PC-9 (cell line): ENCODE results near the gene E2F4. TPM values are rescaled to one million over a fixed set of nuclear protein-coding genes. Genes with fewer than 3 reads are reported as not detected.

Source experiments
- BruUV-seq: library from RNA; stranded (reverse); fragments of 400-500 nt; replicated peaks from 2 replicates; lab custom pipeline; 2021; lab: Mats Ljungman, UMichigan
- CTCF ChIA-PET: fragments of 300-600 bp; sonication (Branson Sonifier 250); formaldehyde crosslinking; loops from one replicate; lab custom pipeline; 2022; ENCODE audit warnings: antibody characterized with exemption; lab: Charles Lee
- POLR2A ChIA-PET: fragments of 300-600 bp; sonication (Branson Sonifier 250); formaldehyde crosslinking; loops from one replicate; lab custom pipeline; 2022; ENCODE audit warnings: antibody characterized with exemption; ENCODE audit not compliant: unreplicated experiment; lab: Charles Lee
- DNase-seq, 2 experiments: peaks; one replicate each; pipeline versions ENCODE4 v3.0.0 to v3.0.0-alpha.2; 2015 to 2022; ENCODE audit warnings: mixed read lengths in 1 of 2
- H2AFZ ChIP-seq: fragments of 200-600 bp; sonication (generic); 2 replicates; pipeline ENCODE4 v1.8.1; 2017; ENCODE audit warnings: antibody characterized with exemption
- H3F3A ChIP-seq: fragments of 200-600 bp; sonication (generic); 2 replicates; pipeline ENCODE4 v1.8.1; 2017; ENCODE audit warnings: antibody characterized with exemption, mild to moderate bottlenecking, low read depth; ENCODE audit not compliant: insufficient read depth
- H3K27ac ChIP-seq: fragments of 200-600 bp; sonication (generic); 2 replicates; pipeline ENCODE4 v1.6.1; 2016; ENCODE audit warnings: mixed run types
- H3K27me3 ChIP-seq: fragments of 200-600 bp; sonication (generic); 2 replicates; pipeline ENCODE4 v1.6.1; 2016; ENCODE audit warnings: low read depth, mixed run types; ENCODE audit not compliant: insufficient read depth
- H3K36me3 ChIP-seq: fragments of 200-600 bp; sonication (generic); 2 replicates; pipeline ENCODE4 v1.6.1; 2016; ENCODE audit warnings: low read depth, mixed run types
- H3K4me1 ChIP-seq: fragments of 200-600 bp; sonication (generic); replicated peaks from 2 replicates; pipeline ENCODE4 v1.6.1; 2016; ENCODE audit warnings: mixed run types; ENCODE audit not compliant: insufficient read depth
- H3K4me2 ChIP-seq: fragments of 200-600 bp; sonication (generic); 2 replicates; pipeline ENCODE4 v1.6.1; 2017; ENCODE audit warnings: mixed run types
- H3K4me3 ChIP-seq: fragments of 200-600 bp; sonication (generic); 2 replicates; pipeline ENCODE4 v1.6.1; 2016; ENCODE audit warnings: mixed run types
- H3K79me2 ChIP-seq: fragments of 200-600 bp; sonication (generic); 2 replicates; pipeline ENCODE4 v1.6.1; 2017; ENCODE audit warnings: low read depth, mixed run types
- H3K9me2 ChIP-seq: fragments of 200-600 bp; sonication (generic); 2 replicates; pipeline ENCODE4 v1.8.1; 2017; ENCODE audit warnings: mild to moderate bottlenecking; ENCODE audit not compliant: insufficient read depth
- H3K9me3 ChIP-seq: fragments of 200-600 bp; sonication (generic); 2 replicates; pipeline ENCODE4 v1.8.1; 2016; ENCODE audit warnings: low read depth; ENCODE audit not compliant: insufficient read depth
- H4K20me1 ChIP-seq: fragments of 200-600 bp; sonication (generic); 2 replicates; pipeline ENCODE4 v1.8.1; 2017; ENCODE audit not compliant: insufficient read depth
- CTCF ChIP-seq: fragments of 200-600 bp; sonication (generic); conservative IDR thresholded peaks from 2 replicates; pipeline ENCODE4 v1.6.1; 2017; ENCODE audit warnings: mixed run types, antibody characterized with exemption, mild to moderate bottlenecking, moderate library complexity
- EZH2 ChIP-seq: fragments of 200-600 bp; sonication (generic); IDR thresholded peaks from 2 replicates; pipeline ENCODE4 v1.8.0; 2017; ENCODE audit warnings: antibody characterized with exemption, low read depth
- intact Hi-C: fragments of 100-400 bp; cut with micrococcal nuclease; formaldehyde crosslinking; loops from one replicate; pipeline ENCODE4 v1.10.0; 2022; ENCODE audit not compliant: unreplicated experiment
- total RNA-seq: library from RNA; stranded (reverse); gene quantifications from 2 replicates; pipeline ENCODE4 v1.2.3, GENCODE V29; 2021

E2F4 gene
- total RNA-seq, 1 experiment from 2014 or later, result 78.4 TPM

- no peaks in the 10 kb centered on the region for H3K27me3 ChIP-seq
- POLR2A ChIA-PET, result no interaction called here
- no peak overlapping the region for H2AFZ ChIP-seq
- no peak for DNase-seq
- H3K9me2 ChIP-seq, result no peaks in the 10 kb centered on the region
- H3K4me2 ChIP-seq, result no peak overlapping the region
- no peaks in the 10 kb centered on the region for H4K20me1 ChIP-seq
- H3K79me2 ChIP-seq, result no peaks in the 10 kb centered on the region
- CTCF ChIA-PET, result no interaction called here
- H3K4me3 ChIP-seq, result no peak overlapping the region
- H3K27ac ChIP-seq, result no peak overlapping the region
- no TSS peak for BruUV-seq
- no peaks in the 10 kb centered on the region for H3K4me1 ChIP-seq
- H3F3A ChIP-seq, result peaks cover 21% of the 10 kb centered on the region
- intact Hi-C loops, result no loop called here
- TF ChIP-seq CTCF, result no peak
- no peak for TF ChIP-seq EZH2
- H3K36me3 ChIP-seq, result no peaks in the 10 kb centered on the region
- H3K9me3 ChIP-seq, result no peaks in the 10 kb centered on the region
Measured at GRCh38 chr16:67148221-67148620, 43.7 kb upstream of the E2F4 start.

GRCh38 chr16:67148656-67149275, 43.2 kb upstream of the E2F4 start:
- Histone ChIP-seq H3K4me3 (no peak overlapping the region), H3K9me2 (no peaks in the 10 kb centered on the region), H3K4me1 (no peaks in the 10 kb centered on the region), H3F3A (peaks cover 24% of the 10 kb centered on the region), H3K79me2 (no peaks in the 10 kb centered on the region), H3K4me2 (no peak overlapping the region), H3K27ac (no peak overlapping the region), H3K9me3 (no peaks in the 10 kb centered on the region), H2AFZ (no peak overlapping the region), H3K36me3 (no peaks in the 10 kb centered on the region), H3K27me3 (no peaks in the 10 kb centered on the region), H4K20me1 (no peaks in the 10 kb centered on the region)
- no peak for TF ChIP-seq EZH2
- no peak for TF ChIP-seq CTCF
- intact Hi-C loops, result no loop called here
- ChIA-PET CTCF (no interaction called here), POLR2A (no interaction called here)
- DNase-seq, result no peak
- BruUV-seq, result no TSS peak

- Histone ChIP-seq H3K9me2 (no peaks in the 10 kb centered on the region), H3K4me3 (no peak overlapping the region), H4K20me1 (0 out of 2 replicates have a peak, but pooled peaks cover 3% of the 10 kb centered on the region), H3K9me3 (no peaks in the 10 kb centered on the region), H3K27ac (no peak overlapping the region), H3K27me3 (no peaks in the 10 kb centered on the region), H3K4me2 (no peak overlapping the region), H3K4me1 (no peaks in the 10 kb centered on the region), H3K36me3 (no peaks in the 10 kb centered on the region), H2AFZ (no peak overlapping the region), H3K79me2 (no peaks in the 10 kb centered on the region), H3F3A (peaks cover 24% of the 10 kb centered on the region)
- intact Hi-C loops, result loop anchor here (2.0 kb wide), 1 partner anchor 49 kb away; the partner anchor contains the start of gene ELMO3
- ChIA-PET POLR2A (no interaction called here), CTCF (no interaction called here)
- no peak for DNase-seq
- no peak for TF ChIP-seq EZH2
- no peak for TF ChIP-seq CTCF
- TSS peak; percentile 16 for BruUV-seq
Measured at GRCh38 chr16:67149276-67150046, 42.5 kb upstream of the E2F4 start.
